Measurements from ENCODE around the gene ABLIM2. TPM values are rescaled to one million over a fixed set of nuclear protein-coding genes. Genes with fewer than 3 reads are reported as not detected.

ABLIM2 gene
- total RNA-seq, 1 experiment from 2014 or later = 6.1 TPM

DNA sequence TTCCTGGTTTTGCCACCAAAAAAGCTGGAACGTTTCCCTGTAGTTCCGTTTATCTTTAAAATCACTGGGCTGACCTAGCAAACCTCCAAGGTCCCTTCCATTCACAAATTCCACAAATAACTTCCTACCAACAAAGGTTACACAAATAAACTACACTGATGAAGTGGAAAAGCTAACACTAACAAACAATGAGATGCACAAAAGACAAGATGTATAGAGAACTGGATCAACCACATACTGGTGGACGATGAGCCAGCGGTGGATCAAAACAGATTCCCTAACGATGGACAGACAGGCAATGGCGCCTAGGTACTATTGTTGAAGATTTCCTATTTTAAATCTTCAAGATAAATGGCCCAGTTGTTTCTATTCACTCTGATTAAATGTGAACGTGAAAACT lies 234.4 kb downstream of the ABLIM2 start:
- no TSS peak for BruUV-seq (replicated peaks)
- Histone ChIP-seq H3K79me2 (ENCODE audit: insufficient read depth, low read length) (peaks cover 44% of the 10 kb centered on the region; the same call in 1 of the 2 replicates), H3K27me3 (ENCODE audit: insufficient read depth, low read length) (no peaks in the 10 kb centered on the region), H4K20me1 (ENCODE audit: insufficient read depth) (no peaks in the 10 kb centered on the region), H3K9me3 (ENCODE audit: control insufficient read depth in 1 of 2, insufficient read depth in 1 of 2, low read depth in 1 of 2, low read length in 2 of 2) (no peaks in the 10 kb centered on the region), H3K27ac (ENCODE audit: low read depth, low read length) (no peak overlapping the region), H3K4me3 (replicated peaks in 1 of 2; ENCODE audit: low read depth in 1 of 2, low read length in 2 of 2) (no peak overlapping the region), H2AFZ (ENCODE audit: low read depth, low read length, poor library complexity, severe bottlenecking) (no peak overlapping the region), H3K36me3 (ENCODE audit: control insufficient read depth in 1 of 2, insufficient read depth in 2 of 2, low read length in 2 of 2) (no peaks in the 10 kb centered on the region), H3K9ac (ENCODE audit: low read length) (no peak overlapping the region), H3K9me2 (ENCODE audit: insufficient read depth) (no peaks in the 10 kb centered on the region), H3K4me1 (ENCODE audit: control insufficient read depth in 1 of 2, insufficient read depth in 2 of 2, low read length in 2 of 2) (peaks cover 6 to 13% of the 10 kb centered on the region in 2 experiments; a peak in 3 of 4 replicates), H3K4me2 (ENCODE audit: low read length) (no peak overlapping the region)
- RAD21 ChIA-PET (ENCODE audit: low non-redundant PET in 1 of 2, low total read pairs in 2 of 2, uncharacterized antibody in 2 of 2, unreplicated experiment in 2 of 2) = no interaction called here
- ATAC-seq (no peak), DNase-seq (ENCODE audit: low read depth, low spot score) (no peak)
- POLR2A ChIA-PET = no interaction called here
- CTCF ChIA-PET = no interaction called here
- intact Hi-C loops (cut with micrococcal nuclease) = no loop called here
- no peak for TF ChIP-seq SIN3A (IDR thresholded peaks at IDR 0.05; ENCODE audit: low read depth)
- TF ChIP-seq POLR2AphosphoS5 (IDR thresholded peaks at IDR 0.05; ENCODE audit: low read depth, low read length) = no peak
- TF ChIP-seq, protein P1, sequence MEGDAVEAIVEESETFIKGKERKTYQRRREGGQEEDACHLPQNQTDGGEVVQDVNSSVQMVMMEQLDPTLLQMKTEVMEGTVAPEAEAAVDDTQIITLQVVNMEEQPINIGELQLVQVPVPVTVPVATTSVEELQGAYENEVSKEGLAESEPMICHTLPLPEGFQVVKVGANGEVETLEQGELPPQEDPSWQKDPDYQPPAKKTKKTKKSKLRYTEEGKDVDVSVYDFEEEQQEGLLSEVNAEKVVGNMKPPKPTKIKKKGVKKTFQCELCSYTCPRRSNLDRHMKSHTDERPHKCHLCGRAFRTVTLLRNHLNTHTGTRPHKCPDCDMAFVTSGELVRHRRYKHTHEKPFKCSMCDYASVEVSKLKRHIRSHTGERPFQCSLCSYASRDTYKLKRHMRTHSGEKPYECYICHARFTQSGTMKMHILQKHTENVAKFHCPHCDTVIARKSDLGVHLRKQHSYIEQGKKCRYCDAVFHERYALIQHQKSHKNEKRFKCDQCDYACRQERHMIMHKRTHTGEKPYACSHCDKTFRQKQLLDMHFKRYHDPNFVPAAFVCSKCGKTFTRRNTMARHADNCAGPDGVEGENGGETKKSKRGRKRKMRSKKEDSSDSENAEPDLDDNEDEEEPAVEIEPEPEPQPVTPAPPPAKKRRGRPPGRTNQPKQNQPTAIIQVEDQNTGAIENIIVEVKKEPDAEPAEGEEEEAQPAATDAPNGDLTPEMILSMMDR (IDR thresholded peaks at IDR 0.05 in 2 of 3, conservative IDR thresholded peaks at IDR 0.05 in 1 of 3; ENCODE audit: borderline replicate concordance in 1 of 3, insufficient read depth in 1 of 3, low read depth in 2 of 3, low read length in 2 of 3) = no peak
- no peak for TF ChIP-seq CBX3 (IDR thresholded peaks at IDR 0.05; ENCODE audit: low read depth)
- TF ChIP-seq JUND (IDR thresholded peaks at IDR 0.05) = no peak
- TF ChIP-seq SP1 (IDR thresholded peaks at IDR 0.05; ENCODE audit: low read depth) = no peak
- no peak for TF ChIP-seq EZH2 (IDR thresholded peaks at IDR 0.05)
- no peak for TF ChIP-seq SRF (IDR thresholded peaks at IDR 0.05; ENCODE audit: low read depth)
- TF ChIP-seq, protein P2, sequence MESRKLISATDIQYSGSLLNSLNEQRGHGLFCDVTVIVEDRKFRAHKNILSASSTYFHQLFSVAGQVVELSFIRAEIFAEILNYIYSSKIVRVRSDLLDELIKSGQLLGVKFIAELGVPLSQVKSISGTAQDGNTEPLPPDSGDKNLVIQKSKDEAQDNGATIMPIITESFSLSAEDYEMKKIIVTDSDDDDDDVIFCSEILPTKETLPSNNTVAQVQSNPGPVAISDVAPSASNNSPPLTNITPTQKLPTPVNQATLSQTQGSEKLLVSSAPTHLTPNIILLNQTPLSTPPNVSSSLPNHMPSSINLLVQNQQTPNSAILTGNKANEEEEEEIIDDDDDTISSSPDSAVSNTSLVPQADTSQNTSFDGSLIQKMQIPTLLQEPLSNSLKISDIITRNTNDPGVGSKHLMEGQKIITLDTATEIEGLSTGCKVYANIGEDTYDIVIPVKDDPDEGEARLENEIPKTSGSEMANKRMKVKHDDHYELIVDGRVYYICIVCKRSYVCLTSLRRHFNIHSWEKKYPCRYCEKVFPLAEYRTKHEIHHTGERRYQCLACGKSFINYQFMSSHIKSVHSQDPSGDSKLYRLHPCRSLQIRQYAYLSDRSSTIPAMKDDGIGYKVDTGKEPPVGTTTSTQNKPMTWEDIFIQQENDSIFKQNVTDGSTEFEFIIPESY (IDR thresholded peaks at IDR 0.05; ENCODE audit: extremely low read depth, insufficient replicate concordance, low read length) = no peak
- TF ChIP-seq, protein P3, sequence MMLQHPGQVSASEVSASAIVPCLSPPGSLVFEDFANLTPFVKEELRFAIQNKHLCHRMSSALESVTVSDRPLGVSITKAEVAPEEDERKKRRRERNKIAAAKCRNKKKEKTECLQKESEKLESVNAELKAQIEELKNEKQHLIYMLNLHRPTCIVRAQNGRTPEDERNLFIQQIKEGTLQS (IDR thresholded peaks at IDR 0.05) = no peak
- TF ChIP-seq CEBPB (IDR thresholded peaks at IDR 0.05; ENCODE audit: low read depth) = no peak
- no peak for TF ChIP-seq ZFX (IDR thresholded peaks at IDR 0.05)
- TF ChIP-seq YY1 (IDR thresholded peaks at IDR 0.05; ENCODE audit: extremely low read depth, insufficient replicate concordance, low read depth, low read length) = no peak
- no peak for TF ChIP-seq FOSL1 (IDR thresholded peaks at IDR 0.05; ENCODE audit: low read depth)
- TF ChIP-seq, protein P4, sequence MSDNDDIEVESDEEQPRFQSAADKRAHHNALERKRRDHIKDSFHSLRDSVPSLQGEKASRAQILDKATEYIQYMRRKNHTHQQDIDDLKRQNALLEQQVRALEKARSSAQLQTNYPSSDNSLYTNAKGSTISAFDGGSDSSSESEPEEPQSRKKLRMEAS (IDR thresholded peaks at IDR 0.05) = no peak
- TF ChIP-seq EZH2phosphoT487 (IDR thresholded peaks at IDR 0.05; ENCODE audit: borderline replicate concordance) = no peak
- no peak for TF ChIP-seq EGR1 (IDR thresholded peaks at IDR 0.05; ENCODE audit: low read depth)
- TF ChIP-seq POLR2A (IDR thresholded peaks at IDR 0.05; ENCODE audit: borderline replicate concordance, extremely low read depth, insufficient read depth, insufficient read length) = no peak
